SKM-1 (cell line): ENCODE data around the gene MMS19.
"Not testable (repeated sequence)": the region's sequence is repeated elsewhere in the genome, so short reads cannot be mapped to it uniquely, and the experiment has no call there.

Source experiments
- DNase-seq: peaks from one replicate; lab custom pipeline; 2025; ENCODE audit not compliant: unreplicated experiment; lab: John Stamatoyannopoulos, UW

MMS19 gene

GRCh38 chr10:97468781-97469180, 29.4 kb downstream of the MMS19 start:
- not testable (repeated sequence) for DNase-seq

GRCh38 chr10:97468162-97468561, 30.1 kb downstream of the MMS19 start:
- no peak for DNase-seq

- DNase-seq: no peak
Observed at GRCh38 chr10:97466755-97467154, 31.5 kb downstream of the MMS19 start.

GRCh38 chr10:97465982-97466381, 32.2 kb downstream of the MMS19 start:
- DNase-seq: no peak

- DNase-seq: no peak
Observed at GRCh38 chr10:97464226-97464625, 34.0 kb downstream of the MMS19 start.

- DNase-seq: no peak
Observed at GRCh38 chr10:97463363-97464132, 34.7 kb downstream of the MMS19 start.

DNA sequence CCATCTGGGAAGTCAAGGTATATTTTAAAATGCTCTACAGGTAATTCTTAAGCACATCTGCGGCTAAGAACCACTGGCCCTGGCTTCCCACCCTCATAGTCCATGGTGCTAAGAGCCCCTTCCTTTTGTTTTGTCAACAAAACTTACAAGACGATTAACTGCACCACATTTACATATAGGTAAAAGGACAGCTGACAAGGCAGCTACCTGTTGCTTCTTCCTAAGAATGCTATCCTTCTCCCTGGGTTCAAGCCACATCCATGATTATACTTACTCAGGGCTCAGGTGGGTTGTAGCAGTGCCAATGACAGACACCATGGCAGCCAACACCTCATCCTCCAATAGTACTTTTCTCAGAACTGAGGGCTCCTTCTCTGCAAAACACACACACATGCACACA, 35.9 kb downstream of the MMS19 start:
- no peak for DNase-seq

DNA sequence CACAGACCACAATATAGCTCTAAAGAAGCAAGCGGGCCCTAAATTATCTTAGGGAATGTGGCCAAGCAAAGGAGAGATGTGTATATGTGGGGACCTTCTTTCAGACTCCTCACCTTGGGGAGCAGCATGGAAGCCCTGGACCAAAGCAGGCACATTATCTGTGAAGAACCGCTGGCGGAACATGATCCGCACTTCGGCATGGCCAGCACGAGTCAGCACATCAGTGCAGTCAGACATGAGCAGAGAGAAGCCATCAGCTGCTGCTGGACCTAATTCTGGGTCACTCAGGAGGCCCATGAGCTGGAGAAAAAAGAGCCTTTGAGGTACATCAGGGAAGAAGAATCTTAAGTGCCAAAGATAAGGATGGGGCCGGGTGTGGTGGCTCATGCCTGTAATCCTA, 38.3 kb downstream of the MMS19 start:
- no peak for DNase-seq

DNA sequence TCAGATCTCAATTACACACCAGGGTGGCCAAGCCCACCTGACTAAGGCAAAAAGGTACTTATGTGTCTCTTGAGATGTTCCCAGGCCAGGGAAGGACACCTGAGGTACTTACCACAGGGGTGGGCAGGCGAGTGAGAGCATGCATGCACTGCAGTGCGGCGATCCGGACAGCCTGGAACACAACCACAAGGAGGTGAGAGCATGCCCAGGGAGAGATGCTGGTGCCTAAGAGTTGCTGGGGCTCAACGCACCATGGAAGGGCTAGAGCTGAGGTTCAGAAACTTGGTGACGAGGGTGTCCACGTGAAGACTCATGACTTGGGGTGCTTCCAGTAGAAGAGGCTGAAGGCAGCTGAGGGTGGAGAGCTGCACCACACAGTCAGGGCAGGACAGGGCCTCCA, 39.1 kb downstream of the MMS19 start:
- DNase-seq: no peak

DNA sequence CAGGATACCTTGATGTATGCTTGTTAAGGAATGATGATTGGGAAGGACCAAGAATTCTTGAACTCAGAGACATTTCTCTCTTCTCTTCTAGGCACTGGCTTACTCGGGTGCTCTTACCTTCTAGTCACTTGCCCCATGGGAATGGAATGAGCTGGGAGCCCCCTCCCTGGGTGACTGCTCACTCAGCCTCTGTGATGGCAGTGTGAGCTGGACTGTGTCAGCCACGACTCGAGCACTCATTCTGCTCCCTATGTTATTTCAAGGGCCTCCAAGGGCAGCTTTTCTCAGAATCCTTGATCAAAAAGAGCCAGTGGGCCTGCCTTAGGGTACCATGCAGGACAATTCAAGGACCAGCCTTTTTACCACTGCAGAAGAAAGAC, 41.5 kb downstream of the MMS19 start:
- DNase-seq: no peak

- no peak for DNase-seq
Observed at GRCh38 chr10:97456034-97456685, 42.1 kb downstream of the MMS19 start.

- no peak for DNase-seq
Observed at GRCh38 chr10:97454330-97455036, 43.7 kb downstream of the MMS19 start.

- DNase-seq: no peak
Observed at GRCh38 chr10:97452352-97452751, 45.9 kb downstream of the MMS19 start.

- no peak for DNase-seq
Observed at GRCh38 chr10:97451605-97452004, 46.6 kb downstream of the MMS19 start.

DNA sequence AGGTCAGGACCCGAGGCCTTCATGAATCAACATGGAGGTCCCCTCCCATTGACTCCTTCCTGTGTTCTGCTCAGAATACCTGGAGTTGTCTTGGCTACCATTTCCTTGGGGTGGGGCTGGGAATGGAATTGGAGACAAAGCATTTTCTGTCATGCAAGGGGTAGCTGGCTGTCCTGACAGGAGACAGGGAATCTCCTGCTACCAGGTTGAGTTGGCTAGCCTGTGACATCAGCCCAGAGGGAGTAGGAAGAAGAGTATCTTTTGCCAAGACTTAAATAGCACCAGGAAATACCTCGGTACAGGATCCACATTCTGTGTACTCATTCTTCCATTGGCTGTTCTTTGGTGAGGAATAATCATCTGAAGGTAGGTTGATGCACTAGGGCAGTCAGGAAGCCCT, 47.4 kb downstream of the MMS19 start:
- no peak for DNase-seq

GRCh38 chr10:97445722-97446639, 52.2 kb downstream of the MMS19 start, which contains the start of the genes EXOSC1 and ZDHHC16:
EXOSC1 (minus strand) TSS chr10:97446006; CDS start chr10:97445985, 21 bp downstream.
ZDHHC16 (plus strand) TSS chr10:97446175; CDS start chr10:97451676, 5,501 bp downstream.
- peak; percentile 95 for DNase-seq

DNA sequence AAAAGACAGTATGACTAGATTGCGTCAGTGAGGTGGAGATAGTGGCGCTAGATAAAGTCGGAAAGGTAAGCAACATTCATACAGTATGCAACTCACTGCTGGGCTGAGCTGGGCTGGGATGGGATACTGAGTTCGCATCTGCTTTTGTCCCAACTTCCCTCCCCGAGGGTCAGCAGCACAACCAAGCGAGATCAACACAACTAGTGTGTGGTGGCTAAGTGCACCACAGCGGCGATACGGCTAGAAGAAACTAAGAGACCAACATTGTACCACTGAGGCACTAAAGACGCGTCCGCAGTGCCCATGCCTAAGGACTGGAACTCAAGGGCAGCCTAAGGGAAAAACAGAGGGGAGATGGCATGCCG, 52.9 kb downstream of the MMS19 start:
- no peak for DNase-seq

GRCh38 chr10:97444212-97444611, 54.0 kb downstream of the MMS19 start:
- no peak for DNase-seq

GRCh38 chr10:97442277-97442676, 55.9 kb downstream of the MMS19 start:
- DNase-seq: no peak

GRCh38 chr10:97435211-97435610, 63.0 kb downstream of the MMS19 start:
- DNase-seq: no peak

DNA sequence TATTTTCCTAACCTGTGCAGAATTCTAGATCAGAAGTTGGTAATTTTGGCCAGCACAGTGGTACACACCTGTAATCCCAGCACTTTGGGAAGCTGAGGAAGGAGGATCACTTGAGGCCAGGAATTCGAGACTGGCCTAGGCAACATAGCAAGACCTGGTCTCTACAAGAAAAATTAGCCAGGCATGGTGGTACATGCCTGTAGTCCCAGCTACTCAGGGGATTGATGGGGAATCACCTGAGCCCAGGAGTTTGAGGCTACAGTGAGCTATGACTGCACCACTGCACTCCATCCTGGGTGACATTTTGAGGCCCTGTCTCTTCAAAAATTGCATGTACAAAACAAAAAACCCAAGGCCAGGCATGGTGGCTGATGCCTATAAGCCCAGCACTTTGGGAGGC, 63.7 kb downstream of the MMS19 start:
- DNase-seq: no peak
